NCI-H1048 (cell line): ENCODE data around the gene ZNF362.
"Not testable (repeated sequence)": the region's sequence is repeated elsewhere in the genome, so short reads cannot be mapped to it uniquely, and the experiment has no call there.

Experiments
- DNase-seq: peaks from one replicate; lab custom pipeline; 2025; lab: John Stamatoyannopoulos, UW

Gene ZNF362

GRCh38 chr1:33305816-33306652 is 49.7 kb downstream of the ZNF362 start:
- DNase-seq = no peak

GRCh38 chr1:33306653-33307493 is 50.6 kb downstream of the ZNF362 start:
- DNase-seq = no peak

- DNase-seq = no peak
These were observed 51.2 kb downstream of the ZNF362 start for GRCh38 chr1:33307494-33307864.

- not testable (repeated sequence) for DNase-seq
These were observed 53.1 kb downstream of the ZNF362 start for GRCh38 chr1:33309351-33309750.

GRCh38 chr1:33310702-33311101 is 54.4 kb downstream of the ZNF362 start:
- DNase-seq = no peak

GRCh38 chr1:33311706-33312412 is 55.6 kb downstream of the ZNF362 start:
- no peak for DNase-seq

- no peak for DNase-seq
These were observed 56.1 kb downstream of the ZNF362 start for GRCh38 chr1:33312413-33312749.

GRCh38 chr1:33314416-33314815 is 58.1 kb downstream of the ZNF362 start:
- no peak for DNase-seq

- DNase-seq = no peak
These were observed 60.3 kb downstream of the ZNF362 start for GRCh38 chr1:33316601-33317000.

- no peak for DNase-seq
These were observed 61.1 kb downstream of the ZNF362 start for GRCh38 chr1:33317354-33317753.

GRCh38 chr1:33317946-33318345 is 61.7 kb downstream of the ZNF362 start:
- no peak for DNase-seq

- DNase-seq = no peak
These were observed 63.1 kb downstream of the ZNF362 start for GRCh38 chr1:33319186-33319948.

GRCh38 chr1:33319949-33320618 is 63.8 kb downstream of the ZNF362 start:
- no peak for DNase-seq

- DNase-seq = no peak
These were observed 64.4 kb downstream of the ZNF362 start, which contains the start of gene A3GALT2 for GRCh38 chr1:33320619-33321165. Gene A3GALT2 (minus strand): TSS chr1:33321098. CDS start chr1:33321098, 0 bp downstream.

GRCh38 chr1:33321178-33321577 is 64.9 kb downstream of the ZNF362 start:
- DNase-seq = no peak

- DNase-seq = no peak
These were observed 65.8 kb downstream of the ZNF362 start for GRCh38 chr1:33322109-33322508.

GRCh38 chr1:33322870-33323585 is 66.7 kb downstream of the ZNF362 start:
- DNase-seq = no peak

GRCh38 chr1:33323663-33324477 is 67.6 kb downstream of the ZNF362 start:
- no peak for DNase-seq
